Stimulated activated CD4-positive, alpha-beta T cell treated with anti-CD3 and anti-CD28 coated beads, Interleukin-2, amount 100 ng/mL, for 4 hours (primary cell): ENCODE results near the gene GNAZ.

Source experiments
- DNase-seq: peaks from one replicate; pipeline ENCODE4 v3.0.0-alpha.2; 2020; ENCODE audit warnings: low read depth

GNAZ gene

GRCh38 chr22:23093051-23093788, 22.9 kb downstream of the GNAZ start:
- DNase-seq = no peak

GRCh38 chr22:23094260-23094659, 23.9 kb downstream of the GNAZ start:
- no peak for DNase-seq

DNA sequence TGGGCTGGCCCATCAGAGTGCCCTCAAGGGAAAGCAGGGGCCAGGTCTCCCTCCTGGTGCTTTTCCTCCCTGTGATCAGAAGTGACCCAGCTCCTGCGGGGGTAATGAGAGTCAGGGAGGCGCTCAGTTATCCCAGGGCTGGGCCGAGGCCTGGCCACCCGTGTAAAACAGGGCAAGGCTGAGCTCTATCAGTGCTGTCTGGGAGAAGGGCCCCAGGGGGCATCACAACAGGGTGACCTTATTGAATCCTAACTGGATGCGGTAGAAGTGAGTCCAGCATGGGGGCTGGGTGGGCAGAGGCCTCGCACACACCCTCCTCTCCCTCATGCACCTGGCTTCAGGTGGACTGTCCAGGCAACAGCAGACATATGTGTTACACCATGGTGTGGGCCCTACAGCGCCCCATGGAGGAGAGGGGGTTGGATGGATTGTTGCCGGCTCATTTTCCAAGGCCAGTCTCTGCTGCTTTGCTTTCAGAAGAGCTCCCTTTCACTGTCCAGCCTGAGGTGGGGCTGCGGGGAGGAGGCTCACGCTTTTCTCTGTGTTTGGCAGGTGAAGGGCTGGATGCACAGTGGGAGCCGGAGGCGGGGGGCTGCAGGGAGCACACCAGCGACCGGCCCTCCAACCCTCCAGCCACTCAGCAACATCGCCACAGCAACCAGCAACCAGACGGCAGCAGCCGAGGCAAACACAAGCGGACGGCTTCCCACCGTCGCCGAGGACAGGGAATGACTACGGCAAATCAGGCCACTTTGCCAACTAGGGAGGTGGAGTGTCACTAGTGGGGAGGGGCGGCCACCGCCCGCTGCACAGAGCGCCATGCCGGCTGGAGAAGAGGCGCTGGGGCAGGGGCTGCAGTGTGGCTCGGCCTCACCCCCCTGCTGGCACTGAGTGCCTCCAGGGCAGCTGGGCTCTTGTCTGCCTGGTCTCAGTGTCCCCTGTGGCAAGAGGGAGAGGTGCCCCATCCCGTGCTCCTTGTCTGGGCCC, 24.7 kb downstream of the GNAZ start:
- no peak for DNase-seq

GRCh38 chr22:23095733-23096342, 25.5 kb downstream of the GNAZ start:
- DNase-seq = no peak

DNA sequence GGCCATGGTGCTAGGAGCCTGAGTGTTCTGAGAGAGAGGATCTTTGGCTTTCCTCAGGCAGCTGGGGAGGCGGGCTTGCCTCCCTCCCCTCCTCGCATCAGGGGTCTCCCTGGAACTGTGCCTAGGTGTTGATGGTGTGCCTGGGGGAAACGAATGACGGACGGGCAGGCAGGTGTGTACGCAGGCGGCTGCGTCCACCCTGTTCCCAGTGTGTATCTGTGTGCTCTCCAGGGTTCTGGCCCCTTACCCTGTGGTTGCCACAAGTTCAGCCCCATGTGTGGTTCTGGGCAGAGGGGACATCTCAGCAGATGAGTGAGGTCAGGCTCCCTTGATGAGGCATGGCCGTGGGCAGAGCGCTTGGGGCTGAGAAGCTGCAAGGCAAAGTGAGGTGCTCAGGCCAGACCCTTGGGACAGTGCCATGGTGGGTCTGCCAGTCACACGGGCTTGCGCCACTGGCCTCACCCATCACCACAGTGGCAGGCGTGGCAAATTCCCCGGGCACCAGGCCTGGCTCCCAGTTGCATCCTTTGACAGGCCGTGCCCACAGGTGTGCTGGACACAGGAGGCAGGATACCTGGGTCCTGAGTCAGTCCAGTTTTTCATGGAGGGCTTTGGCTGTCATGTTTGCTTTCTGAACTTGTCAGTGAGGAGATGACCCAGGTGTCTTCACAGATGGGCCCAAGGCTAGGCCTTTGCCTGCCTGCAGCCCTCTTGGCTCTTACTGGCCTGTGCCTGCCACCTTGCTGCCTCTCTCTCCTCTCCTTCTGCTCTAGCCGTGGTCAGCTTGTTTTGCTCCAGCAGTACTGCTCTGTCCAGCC, 27.3 kb downstream of the GNAZ start:
- no peak for DNase-seq

DNA sequence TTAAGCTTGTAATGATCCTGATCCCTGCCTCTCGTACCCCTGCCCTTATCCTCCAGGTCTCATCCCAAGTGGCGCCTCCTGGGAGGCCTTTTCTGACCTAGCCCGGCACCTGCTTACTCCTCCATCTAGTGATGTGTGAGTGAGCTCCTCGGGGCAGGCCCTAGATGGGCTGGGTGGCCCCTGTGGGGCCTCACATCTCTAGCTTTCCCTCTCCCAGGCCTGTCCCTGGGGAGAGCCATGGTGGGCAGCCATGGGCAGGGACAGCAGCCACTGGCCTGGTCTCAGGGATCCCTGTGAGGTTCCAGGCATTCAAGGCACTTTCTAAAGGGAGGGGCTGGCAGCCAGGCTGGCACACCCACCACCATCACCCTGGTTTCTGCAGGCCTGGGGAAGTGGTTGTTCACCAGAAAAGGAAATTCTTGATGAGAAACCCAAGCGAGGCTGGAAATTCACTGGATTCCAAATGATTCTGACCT, 27.9 kb downstream of the GNAZ start:
- no peak for DNase-seq

GRCh38 chr22:23098718-23099530, 28.6 kb downstream of the GNAZ start:
- no peak for DNase-seq

GRCh38 chr22:23099531-23099804, 29.1 kb downstream of the GNAZ start:
- DNase-seq = no peak

DNA sequence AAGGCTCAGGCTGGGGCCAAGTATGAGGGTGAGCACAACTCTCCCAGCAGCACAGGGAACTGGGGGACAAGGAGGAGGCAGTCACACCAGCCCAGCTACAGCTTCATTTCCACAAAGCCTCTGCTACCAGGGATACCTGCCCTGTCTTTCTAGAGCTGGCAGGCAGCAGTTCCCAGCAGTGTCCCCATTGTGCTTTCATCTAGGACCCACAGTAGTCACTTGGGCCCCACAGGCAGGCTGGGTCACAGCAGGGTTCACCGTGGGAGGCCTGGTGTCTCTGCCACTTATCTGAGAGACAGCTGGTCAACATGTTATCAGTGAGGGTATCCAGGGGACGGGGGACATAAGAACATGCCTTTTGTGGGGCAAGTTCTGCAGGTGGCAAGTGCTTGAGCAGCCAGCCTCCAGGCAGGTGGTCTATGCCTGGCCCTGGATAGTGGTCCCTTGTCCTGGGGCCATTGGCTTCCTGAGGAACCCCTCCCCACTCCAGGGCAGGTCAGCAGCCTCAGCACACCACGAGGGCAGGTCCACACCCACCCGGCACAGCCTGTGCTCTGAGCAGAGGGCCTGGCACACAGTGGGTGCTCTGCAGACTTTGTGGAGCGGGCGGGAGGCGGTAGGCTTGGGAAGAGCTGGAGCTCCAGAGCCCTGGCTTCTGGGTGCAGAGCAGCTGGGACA, 29.9 kb downstream of the GNAZ start:
- DNase-seq = no peak

GRCh38 chr22:23101524-23101923, 31.2 kb downstream of the GNAZ start:
- no peak for DNase-seq

DNA sequence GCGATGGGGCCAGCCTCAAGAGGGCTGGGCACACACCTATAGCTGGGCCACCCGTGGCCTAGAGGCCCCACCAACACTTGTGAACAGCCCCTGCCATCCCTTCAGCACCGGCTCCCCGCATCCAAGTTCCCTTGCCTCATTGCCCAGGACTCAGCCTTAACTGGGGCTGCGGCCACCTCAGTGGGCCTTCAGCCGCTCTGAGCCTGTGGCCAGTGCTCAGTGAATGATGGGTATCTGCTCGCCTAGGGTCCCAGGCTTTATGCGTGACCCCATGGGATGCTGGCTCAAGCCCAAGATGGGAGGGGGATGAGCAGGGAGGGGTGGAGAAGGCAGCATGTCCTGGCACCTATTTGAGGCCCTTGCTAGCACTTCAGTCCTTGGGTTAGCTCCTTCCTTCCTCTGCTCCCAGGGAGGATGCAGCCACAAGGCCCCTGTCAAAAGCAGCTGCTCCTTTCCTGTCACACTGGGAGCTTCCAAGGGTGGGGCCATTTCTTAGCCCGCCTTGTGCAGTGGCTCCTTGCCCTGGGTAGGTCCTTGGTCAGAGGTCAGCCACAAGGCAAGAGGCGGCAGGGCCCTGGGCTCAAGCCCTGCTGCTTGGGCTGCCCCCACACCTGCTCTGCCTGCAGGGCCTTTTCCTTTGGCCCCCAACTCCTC, 31.8 kb downstream of the GNAZ start:
- DNase-seq = no peak

DNA sequence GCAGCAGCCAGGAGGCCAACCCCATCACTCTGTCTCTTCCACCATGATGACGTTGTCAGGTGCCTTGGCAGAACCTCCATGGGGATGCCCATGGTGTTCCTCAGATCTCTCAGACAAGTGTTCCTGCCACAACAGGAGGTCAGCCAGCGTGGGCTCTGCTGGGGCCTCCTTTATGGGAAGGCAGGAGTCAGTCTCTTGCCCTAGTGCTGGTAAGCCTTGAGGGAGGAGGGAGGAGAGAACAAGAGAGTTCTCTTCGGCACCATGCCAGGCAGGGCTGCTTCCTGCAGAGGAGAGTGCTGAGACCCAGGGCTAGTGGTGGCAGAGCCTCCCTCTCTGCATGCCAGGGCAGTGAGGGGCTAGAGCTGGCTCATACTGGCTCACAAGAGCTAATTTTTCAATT, 32.5 kb downstream of the GNAZ start:
- DNase-seq = no peak

DNA sequence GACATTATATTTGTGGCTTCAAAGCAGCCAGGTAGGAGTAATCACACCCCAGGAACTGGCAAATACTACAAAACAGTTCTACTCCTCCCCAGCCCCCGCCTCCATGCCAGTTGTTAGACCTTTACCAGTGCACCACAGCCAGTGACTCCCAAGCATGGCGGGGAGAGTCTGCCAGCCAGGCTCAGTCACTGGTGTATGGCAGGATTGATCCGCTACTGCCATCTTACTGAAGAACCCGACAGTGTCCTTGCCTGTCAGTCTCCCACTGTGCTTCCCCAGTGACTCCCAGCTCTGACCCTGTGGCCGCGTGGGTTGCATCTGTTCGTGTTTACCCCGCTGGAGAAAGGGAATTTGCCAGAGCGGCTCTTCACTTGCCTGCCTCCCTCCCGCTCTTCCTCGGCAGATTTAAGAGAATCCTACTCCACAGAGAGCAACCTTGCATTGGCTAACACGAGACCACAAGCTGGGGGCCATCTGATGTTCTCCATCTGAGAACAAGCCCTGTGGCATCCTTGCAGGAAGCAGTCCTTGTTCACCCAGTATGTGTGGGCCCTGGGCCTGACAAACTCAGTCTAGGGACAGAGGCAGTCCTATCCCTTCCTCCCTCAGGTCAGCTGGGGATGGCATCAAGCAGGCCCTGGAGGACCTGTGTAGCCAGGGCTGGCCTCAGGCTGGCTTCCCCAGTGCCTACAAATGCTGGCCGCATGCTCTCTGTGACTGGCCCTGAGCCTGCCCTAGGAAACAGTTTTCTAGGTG, 33.1 kb downstream of the GNAZ start:
- DNase-seq = no peak

GRCh38 chr22:23104187-23104971, 34.1 kb downstream of the GNAZ start:
- DNase-seq = no peak

DNA sequence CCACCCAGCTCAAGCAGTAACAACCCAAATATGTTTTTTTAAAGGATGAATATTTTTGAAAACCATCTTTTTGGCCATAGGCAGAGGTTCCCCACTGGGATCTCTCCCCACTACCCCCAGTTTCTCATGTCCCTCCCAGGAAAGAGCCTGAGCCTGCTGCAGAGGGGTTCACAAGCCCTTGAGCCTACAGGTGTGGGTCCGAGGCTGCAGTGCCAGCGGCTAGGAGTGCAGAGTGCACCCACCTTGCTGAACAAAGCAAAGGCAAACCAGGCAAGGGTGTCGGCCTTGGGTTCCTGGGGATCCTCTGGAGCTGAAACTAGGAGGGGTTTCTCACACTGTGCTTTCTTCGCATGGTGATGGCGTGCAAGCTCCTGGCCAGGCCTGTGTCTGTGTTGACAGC, 35.0 kb downstream of the GNAZ start:
- no peak for DNase-seq

GRCh38 chr22:23105919-23106318, 35.6 kb downstream of the GNAZ start:
- DNase-seq = no peak

- no peak for DNase-seq
Measured at GRCh38 chr22:23106344-23106743, 36.0 kb downstream of the GNAZ start.

GRCh38 chr22:23106906-23107367, 36.6 kb downstream of the GNAZ start:
- DNase-seq = no peak
